K562 (cell line): Measurements from ENCODE around the gene MVD. TPM values are rescaled to one million over a fixed set of nuclear protein-coding genes. Genes with fewer than 3 reads are reported as not detected.

Experiments
- CAMTA2 ChIP-seq: fragments of 250-450 bp; sonication (Bioruptor Pico); conservative IDR thresholded peaks from 2 replicates; pipeline ENCODE4 v1.5.1; 2022
- CCNT2 ChIP-seq: IDR thresholded peaks from 2 replicates; pipeline ENCODE4 v1.6.1; 2011; ENCODE audit warnings: borderline replicate concordance, low read depth, mild to moderate bottlenecking, moderate library complexity, mixed read lengths, low read length; ENCODE audit not compliant: insufficient read length; ENCODE audit errors: extremely low read depth
- CEBPB ChIP-seq: fragments of 450-650 bp; IDR thresholded peaks from 2 replicates; pipeline ENCODE4 v1.6.1; 2016; ENCODE audit warnings: missing genetic modification characterization, missing compliant biosample characterization
- CUX1 ChIP-seq: fragments of 200-800 bp; sonication (Bioruptor generic); IDR thresholded peaks from 2 replicates; pipeline ENCODE4 v1.6.1; 2016; ENCODE audit warnings: missing genetic modification characterization, missing compliant biosample characterization
- MLLT1 ChIP-seq, 2 experiments: fragments of 450-650 bp; IDR thresholded peaks; 2 replicates each; pipeline ENCODE4 v1.6.1; 2016
- NCOA4 ChIP-seq: fragments of 450-650 bp; IDR thresholded peaks from 2 replicates; pipeline ENCODE4 v1.6.1; 2018; ENCODE audit warnings: mild to moderate bottlenecking; ENCODE audit not compliant: partially characterized antibody
- SMAD4 ChIP-seq: fragments of 250-450 bp; sonication (Bioruptor Pico); conservative IDR thresholded peaks from 2 replicates; pipeline ENCODE4 v1.8.0; 2021; ENCODE audit warnings: inconsistent platforms, mild to moderate bottlenecking, moderate library complexity
- SNAPC5 ChIP-seq: fragments of 250-450 bp; sonication (Bioruptor Pico); IDR thresholded peaks from 2 replicates; pipeline ENCODE4 v1.8.0; 2021; ENCODE audit warnings: moderate library complexity, mild to moderate bottlenecking, inconsistent platforms
- TARDBP ChIP-seq: fragments of 450-650 bp; IDR thresholded peaks from 2 replicates; pipeline ENCODE4 v1.6.1; 2016
- THAP12 ChIP-seq: fragments of 250-450 bp; sonication (Bioruptor Pico); IDR thresholded peaks from 2 replicates; pipeline ENCODE4 v1.9.0; 2021; ENCODE audit warnings: mild to moderate bottlenecking, inconsistent platforms
- VEZF1 ChIP-seq: fragments of 200-800 bp; sonication (Bioruptor generic); IDR thresholded peaks from 2 replicates; pipeline ENCODE4 v1.6.1; 2017; ENCODE audit warnings: missing genetic modification characterization, missing compliant biosample characterization
- ZBTB8A ChIP-seq: fragments of 450-650 bp; IDR thresholded peaks from 2 replicates; pipeline ENCODE4 v1.6.1; 2018; ENCODE audit warnings: mild to moderate bottlenecking, moderate library complexity; ENCODE audit not compliant: partially characterized antibody
- ZC3H8 ChIP-seq: fragments of 450-650 bp; IDR thresholded peaks from 2 replicates; pipeline ENCODE4 v1.6.1; 2017
- ZNF232 ChIP-seq: sonication (generic); formaldehyde crosslinking; IDR thresholded peaks from 2 replicates; pipeline ENCODE4 v1.8.0; 2022; ENCODE audit warnings: mild to moderate bottlenecking, missing genetic modification reagents
- ZNF511 ChIP-seq: sonication (generic); formaldehyde crosslinking; IDR thresholded peaks from 2 replicates; pipeline ENCODE4 v1.8.0; 2022; ENCODE audit warnings: mild to moderate bottlenecking, missing genetic modification reagents
- ZNF696 ChIP-seq: fragments of 250-450 bp; sonication (Bioruptor Pico); conservative IDR thresholded peaks from 2 replicates; pipeline ENCODE4 v1.4.0; 2020; ENCODE audit warnings: mild to moderate bottlenecking, moderate library complexity
- polyA plus RNA-seq, 8 experiments: library from polyadenylated mRNA; depleted of rRNA in 4 of 8; stranded (reverse) in 5 of 8; unstranded in 3 of 8; fragments of >200 nt; fragmentation: Nextera tagmentation in 2 of 8; fragmentation: Illumina TruSeq in 1 of 8; extraction: Ambion mirVana in 2 of 8; extraction: Trizol in 1 of 8; gene quantifications; 2 replicates each; pipeline versions ENCODE4 v1.2.1 to v1.2.3, GENCODE V29; 2011 to 2014; ENCODE audit warnings: inconsistent platforms in 1 of 8, missing spikeins in 1 of 8
- total RNA-seq, 7 experiments: library from RNA; depleted of rRNA in 6 of 7; stranded (reverse); fragments of >200 nt in 6 of 7; fragmentation: Illumina TruSeq in 2 of 7; extraction: Trizol in 2 of 7; gene quantifications; 2 replicates each; pipeline versions ENCODE4 v1.2.1 to v1.2.3, GENCODE V29; 2011 to 2021; ENCODE audit warnings: low replicate concordance in 1 of 7

The MVD gene
- total and polyA plus RNA-seq, 9 of the 15 experiments (the other 6 are each of a cell fraction or from before 2014, with no cell fraction given): 12.2 to 141 (median 45.3) TPM

- TF ChIP-seq CUX1 (CRISPR knock-in tag): no peak
- TF ChIP-seq SNAPC5 (CRISPR knock-in tag): no peak
- peak; percentile 72; the same call in 1 of the 2 replicates for TF ChIP-seq VEZF1 (CRISPR knock-in tag)
- TF ChIP-seq ZNF232: 0 out of 2 replicates have a peak, but pooled peaks have one; percentile 33
- TF ChIP-seq TARDBP: peak; percentile 84
- 0 out of 2 replicates have a peak, but pooled peaks have one; percentile 69 for TF ChIP-seq CAMTA2 (CRISPR knock-in tag)
- no peak for TF ChIP-seq ZC3H8
- peak; percentile 96 for TF ChIP-seq SMAD4 (CRISPR knock-in tag)
- TF ChIP-seq NCOA4: no peak
- no peak for TF ChIP-seq ZBTB8A
- TF ChIP-seq THAP12 (CRISPR knock-in tag): peak; percentile 64; the same call in 1 of the 2 replicates
- TF ChIP-seq MLLT1 (IDR thresholded peaks at IDR 0.05): peak in 1 of 2 experiments; percentile 87; a peak in 1 of 4 replicates
- no peak for TF ChIP-seq CEBPB (tag)
- TF ChIP-seq ZNF511: 0 out of 2 replicates have a peak, but pooled peaks have one; percentile 58
- no peak for TF ChIP-seq ZNF696 (CRISPR knock-in tag)
- TF ChIP-seq CCNT2: peak; percentile 92
Measured at GRCh38 chr16:88706229-88706964, 43.5 kb upstream of the MVD start, which contains the start of the genes CTU2 and RNF166 (continued).
